ENCODE data around the gene DPF3. TPM values are rescaled to one million over a fixed set of nuclear protein-coding genes. Genes with fewer than 3 reads are reported as not detected.

The DPF3 gene
- total RNA-seq, 6 experiments from 2014 or later, result 1.2 to 5.7 (median 2.9) TPM

DNA sequence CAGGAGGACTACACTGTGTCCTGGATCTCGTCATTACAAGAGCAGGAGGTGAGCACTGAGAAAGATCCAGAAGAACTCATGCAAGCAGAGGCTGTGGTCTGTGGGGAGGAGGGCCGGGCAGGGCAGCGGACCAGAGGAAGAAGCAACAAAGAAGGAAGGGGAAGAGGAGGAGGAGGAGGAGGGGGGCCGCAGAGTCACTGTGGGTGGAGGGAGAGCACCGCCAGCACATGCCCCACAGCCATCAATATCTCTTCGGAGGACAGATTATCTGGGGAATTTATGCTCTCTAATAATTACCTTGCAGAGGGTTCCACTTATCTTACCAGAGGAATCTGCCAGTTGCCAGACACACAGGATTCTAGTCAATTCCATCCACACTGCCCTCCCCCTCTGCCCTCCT lies 105.6 kb downstream of the DPF3 start:
- DNase-seq (no peak), ATAC-seq (no peak)
- TF ChIP-seq, protein P1, sequence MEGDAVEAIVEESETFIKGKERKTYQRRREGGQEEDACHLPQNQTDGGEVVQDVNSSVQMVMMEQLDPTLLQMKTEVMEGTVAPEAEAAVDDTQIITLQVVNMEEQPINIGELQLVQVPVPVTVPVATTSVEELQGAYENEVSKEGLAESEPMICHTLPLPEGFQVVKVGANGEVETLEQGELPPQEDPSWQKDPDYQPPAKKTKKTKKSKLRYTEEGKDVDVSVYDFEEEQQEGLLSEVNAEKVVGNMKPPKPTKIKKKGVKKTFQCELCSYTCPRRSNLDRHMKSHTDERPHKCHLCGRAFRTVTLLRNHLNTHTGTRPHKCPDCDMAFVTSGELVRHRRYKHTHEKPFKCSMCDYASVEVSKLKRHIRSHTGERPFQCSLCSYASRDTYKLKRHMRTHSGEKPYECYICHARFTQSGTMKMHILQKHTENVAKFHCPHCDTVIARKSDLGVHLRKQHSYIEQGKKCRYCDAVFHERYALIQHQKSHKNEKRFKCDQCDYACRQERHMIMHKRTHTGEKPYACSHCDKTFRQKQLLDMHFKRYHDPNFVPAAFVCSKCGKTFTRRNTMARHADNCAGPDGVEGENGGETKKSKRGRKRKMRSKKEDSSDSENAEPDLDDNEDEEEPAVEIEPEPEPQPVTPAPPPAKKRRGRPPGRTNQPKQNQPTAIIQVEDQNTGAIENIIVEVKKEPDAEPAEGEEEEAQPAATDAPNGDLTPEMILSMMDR (IDR thresholded peaks at IDR 0.05), result no peak
- TF ChIP-seq POLR2A (IDR thresholded peaks at IDR 0.05), result no peak
- Histone ChIP-seq H3K27ac (no peak overlapping the region), H3K4me3 (no peak overlapping the region), H3K9me3 (no peaks in the 10 kb centered on the region), H3K27me3 (no peaks in the 10 kb centered on the region), H3K36me3 (no peaks in the 10 kb centered on the region), H3K4me1 (peaks cover 0 to 7% (median 0%) of the 10 kb centered on the region in 4 donors)
- WGBS (ENCODE audit: insufficient coverage, low coverage, low lambda C conversion rate, missing lambda C conversion rate), result 68% methylated on average over 5 of the region's 6 CpGs
- intact Hi-C loops (cut with DNase I), result no loop called here

DNA sequence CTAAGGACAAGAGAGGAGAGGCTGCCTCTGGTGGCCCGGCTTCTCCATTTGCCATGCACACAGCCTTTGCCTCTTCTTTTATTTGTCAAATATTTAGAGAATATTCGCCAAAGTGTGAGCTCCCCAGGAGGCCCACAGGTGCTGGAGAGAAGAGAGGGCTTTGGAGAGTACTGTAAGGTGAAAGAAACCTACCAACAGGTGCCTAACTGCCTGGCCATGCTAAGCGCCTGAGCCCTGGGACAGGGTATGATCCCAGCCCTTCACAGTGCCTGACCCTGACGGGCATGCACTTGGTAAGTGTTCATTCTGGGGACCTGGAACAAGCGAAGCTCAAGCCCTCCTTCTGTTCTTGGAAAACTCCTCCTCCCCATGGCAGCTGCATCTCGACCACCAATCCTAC lies 106.1 kb downstream of the DPF3 start:
- H3K4me3 ChIP-seq, result no peak overlapping the region
- H3K27me3 ChIP-seq, result no peaks in the 10 kb centered on the region
- DNase-seq (peak in 1 of 3 donors; percentile 27), ATAC-seq (no peak)
- no peaks in the 10 kb centered on the region for H3K9me3 ChIP-seq
- H3K27ac ChIP-seq, result no peak overlapping the region
- no peaks in the 10 kb centered on the region for H3K36me3 ChIP-seq
- H3K4me1 ChIP-seq, result peaks cover 0 to 7% (median 0%) of the 10 kb centered on the region in 4 donors
- WGBS (ENCODE audit: insufficient coverage, low coverage, low lambda C conversion rate, missing lambda C conversion rate), result 76% methylated on average over 4 of the region's 6 CpGs
- no peak for TF ChIP-seq POLR2A (IDR thresholded peaks at IDR 0.05)
- TF ChIP-seq, protein P1 (IDR thresholded peaks at IDR 0.05), result no peak
- intact Hi-C loops (cut with DNase I), result no loop called here

DNA sequence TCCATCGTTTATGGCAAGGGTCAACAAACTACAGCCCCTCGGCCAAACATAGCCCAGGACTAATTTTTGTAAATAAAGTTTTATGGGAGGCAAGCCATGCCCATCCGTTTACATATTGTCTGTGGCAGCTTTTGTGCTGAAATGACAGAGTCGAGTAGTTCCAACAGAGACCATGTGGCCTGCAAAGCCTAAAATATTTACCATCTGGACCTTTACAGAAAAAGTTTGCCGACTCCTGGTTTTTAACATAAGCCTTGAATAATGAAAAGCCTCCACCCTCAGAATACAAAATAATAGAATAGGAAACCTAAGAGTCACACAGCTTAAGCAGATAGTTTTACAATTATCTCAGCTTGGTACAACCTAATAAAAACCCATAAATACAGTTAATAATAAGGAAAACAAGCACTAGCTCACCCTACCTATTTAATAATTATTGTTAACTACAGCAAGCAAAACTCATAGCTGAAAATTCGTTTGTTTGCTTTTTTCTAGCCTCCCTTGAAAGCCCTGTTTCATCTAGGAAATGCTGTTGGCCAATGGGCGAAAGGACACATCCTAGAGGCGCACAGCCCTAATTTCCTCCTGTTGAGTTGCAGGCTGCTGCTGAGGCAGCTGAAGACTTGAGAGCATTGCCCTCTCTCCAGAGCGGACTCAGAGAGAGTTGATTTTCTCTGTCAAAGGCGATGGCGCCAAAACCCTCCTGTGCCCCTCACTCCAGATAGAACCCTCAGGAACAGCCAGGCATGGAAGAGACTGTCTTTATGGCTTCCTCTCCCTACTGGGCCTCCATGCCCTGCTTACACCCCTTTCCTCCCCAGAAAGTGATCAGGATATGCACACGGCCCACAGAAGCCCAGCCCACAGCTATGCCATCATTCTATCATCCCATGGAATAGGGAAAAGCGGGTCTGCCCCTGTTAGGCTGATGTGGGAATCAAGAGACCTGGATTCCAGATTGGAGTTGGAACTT lies 107.2 kb downstream of the DPF3 start:
- no peak overlapping the region for H3K27ac ChIP-seq
- no peaks in the 10 kb centered on the region for H3K9me3 ChIP-seq
- TF ChIP-seq, protein P1 (IDR thresholded peaks at IDR 0.05), result no peak
- no peak for TF ChIP-seq POLR2A (IDR thresholded peaks at IDR 0.05)
- whole genome bisulfite sequencing (ENCODE audit: insufficient coverage, low coverage, low lambda C conversion rate, missing lambda C conversion rate), result 77% methylated on average over 11 of the region's 13 CpGs
- H3K36me3 ChIP-seq, result no peaks in the 10 kb centered on the region
- no peaks in the 10 kb centered on the region for H3K27me3 ChIP-seq
- peaks cover 0 to 7% (median 0%) of the 10 kb centered on the region in 4 donors for H3K4me1 ChIP-seq
- ATAC-seq (no peak), DNase-seq (no peak)
- H3K4me3 ChIP-seq, result no peak overlapping the region
- intact Hi-C loops (cut with DNase I), result no loop called here

DNA sequence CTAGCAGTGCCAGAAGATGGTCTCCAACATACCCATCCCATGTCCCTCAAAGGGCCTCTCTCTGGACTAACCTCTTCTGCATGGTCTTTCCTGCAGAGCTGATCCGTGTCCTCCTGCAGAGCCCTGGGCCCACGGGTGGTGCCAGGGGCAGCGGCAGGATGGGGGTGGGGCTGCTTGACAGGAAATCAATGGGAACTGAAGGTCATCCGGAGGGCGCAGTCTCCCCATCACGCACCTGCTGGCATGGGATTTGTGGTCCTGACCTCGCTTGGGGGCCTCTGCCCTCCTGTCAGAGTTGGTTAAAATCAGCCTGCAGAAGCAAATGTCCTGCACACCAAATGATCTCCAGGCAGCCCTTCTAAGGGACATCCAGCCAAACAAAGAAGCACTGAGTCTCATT lies 110.2 kb downstream of the DPF3 start:
- no peak for DNase-seq
- H3K4me1 ChIP-seq, result peaks cover 0 to 7% (median 0%) of the 10 kb centered on the region in 4 donors
- H3K27me3 ChIP-seq, result no peaks in the 10 kb centered on the region
- 33% methylated on average over 1 of the region's 7 CpGs for WGBS (ENCODE audit: insufficient coverage, low coverage, low lambda C conversion rate, missing lambda C conversion rate)
- no peak overlapping the region for H3K27ac ChIP-seq
- intact Hi-C loops (cut with DNase I), result no loop called here
- TF ChIP-seq, protein P1 (IDR thresholded peaks at IDR 0.05), result no peak
- no peak for TF ChIP-seq POLR2A (IDR thresholded peaks at IDR 0.05)
- peak in 1 of 4 donors; percentile 24 for ATAC-seq
- no peaks in the 10 kb centered on the region for H3K36me3 ChIP-seq
- H3K4me3 ChIP-seq, result no peak overlapping the region
- H3K9me3 ChIP-seq, result no peaks in the 10 kb centered on the region

All from right lobe of liver (tissue), 6 donors.